ENCODE measurements around the gene ACRBP.

The ACRBP gene

DNA sequence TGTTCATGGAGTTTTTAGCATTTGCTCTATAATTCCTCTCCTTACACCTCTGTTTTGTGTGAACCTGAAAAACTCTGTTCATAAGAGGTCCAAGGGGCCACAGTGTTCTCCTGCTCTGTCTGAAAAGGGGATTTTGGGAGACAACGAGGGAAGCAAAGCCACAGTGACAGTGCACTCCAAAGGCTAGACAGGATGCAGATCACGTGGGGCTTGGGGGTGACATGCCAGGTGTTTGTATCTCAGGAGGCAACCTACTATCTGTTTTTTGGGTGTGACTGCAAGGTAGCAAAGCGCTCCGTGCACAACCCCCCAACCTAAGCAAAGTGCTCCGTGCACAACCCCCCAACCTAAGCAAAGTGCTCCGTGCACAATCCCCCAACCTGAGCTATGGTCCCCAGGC lies 35.0 kb downstream of the ACRBP start:
- no peak for ATAC-seq

DNA sequence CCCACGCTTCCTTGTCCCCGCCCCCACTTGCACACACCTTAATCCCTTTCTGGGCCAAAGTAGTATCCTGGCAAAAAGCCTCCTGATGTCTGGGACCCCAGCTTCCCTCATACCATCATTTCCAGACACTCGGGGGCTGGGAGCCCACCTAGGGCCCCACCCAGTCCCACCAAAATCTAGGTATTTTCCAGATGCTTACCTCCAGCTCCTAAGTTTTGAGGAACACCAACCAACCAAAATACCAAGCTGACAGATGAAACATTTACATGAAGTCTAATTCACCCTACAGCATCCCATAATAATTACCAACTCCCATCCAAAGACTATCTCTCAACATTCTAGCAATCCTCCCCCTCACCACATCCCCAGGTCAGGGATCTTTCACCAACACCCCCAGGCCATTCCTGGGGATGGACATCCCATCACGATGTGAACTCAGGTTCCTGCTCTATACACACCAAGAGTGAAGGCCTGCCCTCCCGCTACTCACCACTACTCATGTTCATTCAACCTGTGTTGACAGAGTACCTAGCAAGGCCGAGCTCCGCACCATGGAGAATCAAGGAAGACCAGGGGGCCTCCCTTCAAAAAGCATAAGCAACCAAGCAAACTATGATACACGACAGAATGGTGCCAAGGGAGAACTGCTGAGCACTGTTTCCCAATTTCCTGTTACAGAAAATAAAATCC lies 38.5 kb downstream of the ACRBP start:
- TF ChIP-seq, protein P1, sequence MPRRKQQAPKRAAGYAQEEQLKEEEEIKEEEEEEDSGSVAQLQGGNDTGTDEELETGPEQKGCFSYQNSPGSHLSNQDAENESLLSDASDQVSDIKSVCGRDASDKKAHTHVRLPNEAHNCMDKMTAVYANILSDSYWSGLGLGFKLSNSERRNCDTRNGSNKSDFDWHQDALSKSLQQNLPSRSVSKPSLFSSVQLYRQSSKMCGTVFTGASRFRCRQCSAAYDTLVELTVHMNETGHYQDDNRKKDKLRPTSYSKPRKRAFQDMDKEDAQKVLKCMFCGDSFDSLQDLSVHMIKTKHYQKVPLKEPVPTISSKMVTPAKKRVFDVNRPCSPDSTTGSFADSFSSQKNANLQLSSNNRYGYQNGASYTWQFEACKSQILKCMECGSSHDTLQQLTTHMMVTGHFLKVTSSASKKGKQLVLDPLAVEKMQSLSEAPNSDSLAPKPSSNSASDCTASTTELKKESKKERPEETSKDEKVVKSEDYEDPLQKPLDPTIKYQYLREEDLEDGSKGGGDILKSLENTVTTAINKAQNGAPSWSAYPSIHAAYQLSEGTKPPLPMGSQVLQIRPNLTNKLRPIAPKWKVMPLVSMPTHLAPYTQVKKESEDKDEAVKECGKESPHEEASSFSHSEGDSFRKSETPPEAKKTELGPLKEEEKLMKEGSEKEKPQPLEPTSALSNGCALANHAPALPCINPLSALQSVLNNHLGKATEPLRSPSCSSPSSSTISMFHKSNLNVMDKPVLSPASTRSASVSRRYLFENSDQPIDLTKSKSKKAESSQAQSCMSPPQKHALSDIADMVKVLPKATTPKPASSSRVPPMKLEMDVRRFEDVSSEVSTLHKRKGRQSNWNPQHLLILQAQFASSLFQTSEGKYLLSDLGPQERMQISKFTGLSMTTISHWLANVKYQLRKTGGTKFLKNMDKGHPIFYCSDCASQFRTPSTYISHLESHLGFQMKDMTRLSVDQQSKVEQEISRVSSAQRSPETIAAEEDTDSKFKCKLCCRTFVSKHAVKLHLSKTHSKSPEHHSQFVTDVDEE (CRISPR knock-in tag; IDR thresholded peaks at IDR 0.05): no peak
- no peak for TF ChIP-seq ZNF565 (CRISPR knock-in tag; conservative IDR thresholded peaks at IDR 0.05; ENCODE audit: low read depth)
- no peak for TF ChIP-seq ZNF8 (CRISPR knock-in tag; IDR thresholded peaks at IDR 0.05)
- TF ChIP-seq BACH2 (CRISPR knock-in tag; IDR thresholded peaks at IDR 0.05; ENCODE audit: borderline replicate concordance): no peak
- no peak for TF ChIP-seq ISL1 (CRISPR knock-in tag; IDR thresholded peaks at IDR 0.05)
- no peak for ATAC-seq

More for the DNA sequence above, 35.0 kb downstream of the ACRBP start:
- TF ChIP-seq ZNF8 (CRISPR knock-in tag; IDR thresholded peaks at IDR 0.05) (no peak), ZC3H10 (CRISPR knock-in tag; IDR thresholded peaks at IDR 0.05) (no peak), OSR1 (CRISPR knock-in tag; IDR thresholded peaks at IDR 0.05) (no peak)

DNA sequence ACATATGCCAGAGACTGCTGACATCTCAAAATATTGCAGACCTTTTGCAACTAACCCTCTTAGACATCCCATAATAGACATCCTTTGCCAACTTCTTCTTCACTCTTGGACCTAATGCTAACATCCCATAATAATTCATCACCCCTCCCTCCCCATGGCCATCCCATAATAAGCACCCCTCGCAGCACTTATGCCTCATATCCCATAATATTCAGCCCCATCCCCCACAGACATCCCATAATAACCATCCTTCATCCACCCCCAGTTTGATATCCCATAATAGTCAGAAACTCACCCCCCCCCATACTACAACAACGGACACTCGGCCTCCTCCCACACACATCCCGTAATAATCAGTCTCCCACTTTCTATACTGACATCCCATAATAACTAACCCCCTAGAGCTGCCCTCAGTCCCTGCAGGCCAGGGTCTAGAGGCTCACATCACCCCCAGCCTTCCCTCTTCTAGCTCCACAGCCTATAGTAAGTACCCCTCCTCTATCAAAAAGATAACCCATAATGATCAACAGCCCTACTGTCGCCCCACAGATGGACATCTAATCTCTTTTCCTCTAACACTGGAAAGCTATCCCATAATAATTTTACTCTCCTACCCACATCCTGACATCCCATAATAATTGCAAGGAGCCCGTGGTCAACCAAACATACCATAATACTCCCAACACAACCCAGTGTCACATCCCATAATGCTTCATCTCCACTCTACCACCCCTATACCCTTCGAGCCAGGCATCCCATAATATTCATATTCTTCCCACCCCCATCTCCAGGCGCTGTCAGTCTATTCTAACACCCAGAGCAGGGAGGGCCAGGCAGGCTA lies 39.3 kb downstream of the ACRBP start:
- ATAC-seq: peak; percentile 3; the same call in 2 of the 3 replicates
- peak; percentile 80; the same call in 1 of the 2 replicates for TF ChIP-seq BACH2 (CRISPR knock-in tag; IDR thresholded peaks at IDR 0.05; ENCODE audit: borderline replicate concordance)
- TF ChIP-seq, protein P2, sequence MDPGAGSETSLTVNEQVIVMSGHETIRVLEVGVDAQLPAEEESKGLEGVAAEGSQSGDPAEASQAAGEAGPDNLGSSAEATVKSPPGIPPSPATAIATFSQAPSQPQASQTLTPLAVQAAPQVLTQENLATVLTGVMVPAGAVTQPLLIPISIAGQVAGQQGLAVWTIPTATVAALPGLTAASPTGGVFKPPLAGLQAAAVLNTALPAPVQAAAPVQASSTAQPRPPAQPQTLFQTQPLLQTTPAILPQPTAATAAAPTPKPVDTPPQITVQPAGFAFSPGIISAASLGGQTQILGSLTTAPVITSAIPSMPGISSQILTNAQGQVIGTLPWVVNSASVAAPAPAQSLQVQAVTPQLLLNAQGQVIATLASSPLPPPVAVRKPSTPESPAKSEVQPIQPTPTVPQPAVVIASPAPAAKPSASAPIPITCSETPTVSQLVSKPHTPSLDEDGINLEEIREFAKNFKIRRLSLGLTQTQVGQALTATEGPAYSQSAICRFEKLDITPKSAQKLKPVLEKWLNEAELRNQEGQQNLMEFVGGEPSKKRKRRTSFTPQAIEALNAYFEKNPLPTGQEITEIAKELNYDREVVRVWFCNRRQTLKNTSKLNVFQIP (CRISPR knock-in tag; IDR thresholded peaks at IDR 0.05; ENCODE audit: borderline replicate concordance, low read depth): peak; percentile 75; the same call in 1 of the 2 replicates
- TF ChIP-seq, protein P3, sequence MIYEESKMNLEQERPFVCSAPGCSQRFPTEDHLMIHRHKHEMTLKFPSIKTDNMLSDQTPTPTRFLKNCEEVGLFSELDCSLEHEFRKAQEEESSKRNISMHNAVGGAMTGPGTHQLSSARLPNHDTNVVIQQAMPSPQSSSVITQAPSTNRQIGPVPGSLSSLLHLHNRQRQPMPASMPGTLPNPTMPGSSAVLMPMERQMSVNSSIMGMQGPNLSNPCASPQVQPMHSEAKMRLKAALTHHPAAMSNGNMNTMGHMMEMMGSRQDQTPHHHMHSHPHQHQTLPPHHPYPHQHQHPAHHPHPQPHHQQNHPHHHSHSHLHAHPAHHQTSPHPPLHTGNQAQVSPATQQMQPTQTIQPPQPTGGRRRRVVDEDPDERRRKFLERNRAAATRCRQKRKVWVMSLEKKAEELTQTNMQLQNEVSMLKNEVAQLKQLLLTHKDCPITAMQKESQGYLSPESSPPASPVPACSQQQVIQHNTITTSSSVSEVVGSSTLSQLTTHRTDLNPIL (CRISPR knock-in tag; IDR thresholded peaks at IDR 0.05; ENCODE audit: low read depth): 0 out of 2 replicates have a peak, but pooled peaks have one; percentile 39
- TF ChIP-seq, protein P1 (CRISPR knock-in tag; IDR thresholded peaks at IDR 0.05): peak; percentile 97
- TF ChIP-seq, protein P4, sequence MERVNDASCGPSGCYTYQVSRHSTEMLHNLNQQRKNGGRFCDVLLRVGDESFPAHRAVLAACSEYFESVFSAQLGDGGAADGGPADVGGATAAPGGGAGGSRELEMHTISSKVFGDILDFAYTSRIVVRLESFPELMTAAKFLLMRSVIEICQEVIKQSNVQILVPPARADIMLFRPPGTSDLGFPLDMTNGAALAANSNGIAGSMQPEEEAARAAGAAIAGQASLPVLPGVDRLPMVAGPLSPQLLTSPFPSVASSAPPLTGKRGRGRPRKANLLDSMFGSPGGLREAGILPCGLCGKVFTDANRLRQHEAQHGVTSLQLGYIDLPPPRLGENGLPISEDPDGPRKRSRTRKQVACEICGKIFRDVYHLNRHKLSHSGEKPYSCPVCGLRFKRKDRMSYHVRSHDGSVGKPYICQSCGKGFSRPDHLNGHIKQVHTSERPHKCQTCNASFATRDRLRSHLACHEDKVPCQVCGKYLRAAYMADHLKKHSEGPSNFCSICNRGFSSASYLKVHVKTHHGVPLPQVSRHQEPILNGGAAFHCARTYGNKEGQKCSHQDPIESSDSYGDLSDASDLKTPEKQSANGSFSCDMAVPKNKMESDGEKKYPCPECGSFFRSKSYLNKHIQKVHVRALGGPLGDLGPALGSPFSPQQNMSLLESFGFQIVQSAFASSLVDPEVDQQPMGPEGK (CRISPR knock-in tag; IDR thresholded peaks at IDR 0.05; ENCODE audit: borderline replicate concordance): peak; percentile 81
- TF ChIP-seq ZNF565 (CRISPR knock-in tag; conservative IDR thresholded peaks at IDR 0.05; ENCODE audit: low read depth): peak; percentile 94
- TF ChIP-seq TOX (CRISPR knock-in tag; IDR thresholded peaks at IDR 0.05; ENCODE audit: borderline replicate concordance): peak; percentile 69
- TF ChIP-seq TCF4 (CRISPR knock-in tag; IDR thresholded peaks at IDR 0.05; ENCODE audit: borderline replicate concordance): no peak
- TF ChIP-seq ZNF70 (CRISPR knock-in tag; IDR thresholded peaks at IDR 0.05): peak; percentile 81
- peak; percentile 86 for TF ChIP-seq ARNTL (CRISPR knock-in tag; IDR thresholded peaks at IDR 0.05; ENCODE audit: borderline replicate concordance, low read depth)
- peak; percentile 89 for TF ChIP-seq GLIS3 (CRISPR knock-in tag; IDR thresholded peaks at IDR 0.05)
- peak; percentile 70; the same call in 1 of the 2 replicates for TF ChIP-seq RARB (CRISPR knock-in tag; IDR thresholded peaks at IDR 0.05)
- TF ChIP-seq ZC3H10 (CRISPR knock-in tag; IDR thresholded peaks at IDR 0.05): peak; percentile 74; the same call in 1 of the 2 replicates
- peak; percentile 67 for TF ChIP-seq ZNF8 (CRISPR knock-in tag; IDR thresholded peaks at IDR 0.05)
- TF ChIP-seq PPARA (CRISPR knock-in tag; IDR thresholded peaks at IDR 0.05; ENCODE audit: borderline replicate concordance): peak; percentile 97
- TF ChIP-seq ZFP3 (CRISPR knock-in tag; IDR thresholded peaks at IDR 0.05): peak; percentile 88
- TF ChIP-seq CSDC2 (CRISPR knock-in tag; IDR thresholded peaks at IDR 0.05): peak; percentile 98
- TF ChIP-seq SNAI2 (CRISPR knock-in tag; IDR thresholded peaks at IDR 0.05): peak; percentile 98
- TF ChIP-seq, protein P5, sequence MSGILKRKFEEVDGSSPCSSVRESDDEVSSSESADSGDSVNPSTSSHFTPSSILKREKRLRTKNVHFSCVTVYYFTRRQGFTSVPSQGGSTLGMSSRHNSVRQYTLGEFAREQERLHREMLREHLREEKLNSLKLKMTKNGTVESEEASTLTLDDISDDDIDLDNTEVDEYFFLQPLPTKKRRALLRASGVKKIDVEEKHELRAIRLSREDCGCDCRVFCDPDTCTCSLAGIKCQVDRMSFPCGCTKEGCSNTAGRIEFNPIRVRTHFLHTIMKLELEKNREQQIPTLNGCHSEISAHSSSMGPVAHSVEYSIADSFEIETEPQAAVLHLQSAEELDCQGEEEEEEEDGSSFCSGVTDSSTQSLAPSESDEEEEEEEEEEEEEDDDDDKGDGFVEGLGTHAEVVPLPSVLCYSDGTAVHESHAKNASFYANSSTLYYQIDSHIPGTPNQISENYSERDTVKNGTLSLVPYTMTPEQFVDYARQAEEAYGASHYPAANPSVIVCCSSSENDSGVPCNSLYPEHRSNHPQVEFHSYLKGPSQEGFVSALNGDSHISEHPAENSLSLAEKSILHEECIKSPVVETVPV (CRISPR knock-in tag; IDR thresholded peaks at IDR 0.05): 0 out of 2 replicates have a peak, but pooled peaks have one; percentile 61
- TF ChIP-seq ESRRG (CRISPR knock-in tag; IDR thresholded peaks at IDR 0.05): peak; percentile 89
- TF ChIP-seq OSR1 (CRISPR knock-in tag; IDR thresholded peaks at IDR 0.05): no peak
- TF ChIP-seq ISL1 (CRISPR knock-in tag; IDR thresholded peaks at IDR 0.05): peak; percentile 31; the same call in 1 of the 2 replicates
- TF ChIP-seq ZFP30 (CRISPR knock-in tag; IDR thresholded peaks at IDR 0.05): peak; percentile 60; the same call in 1 of the 2 replicates

All from SK-N-SH treated with all-trans-retinoic acid at 6 μM for 48 hours (cell line).